Activated CD8-positive, alpha-beta T cell treated with anti-CD3 and anti-CD28 coated beads for 36 hours (primary cell): ENCODE data around the gene LRRFIP2. TPM values are rescaled to one million over a fixed set of nuclear protein-coding genes. Genes with fewer than 3 reads are reported as not detected.

Experiments
- ATAC-seq: fragments of 200-7000 bp; cut with Tn5 transposase; one replicate; pipeline ENCODE4 v1.10.0; 2021; ENCODE audit warnings: mild to moderate bottlenecking, moderate library complexity
- CTCF ChIA-PET: fragments of 350-600 bp; sonication (Branson Sonifier 250); formaldehyde crosslinking; loops from one replicate; lab custom pipeline; 2021; ENCODE audit warnings: antibody characterized with exemption; lab: Charles Lee
- POLR2A ChIA-PET: fragments of 350-600 bp; sonication (Branson Sonifier 250); formaldehyde crosslinking; loops from one replicate; lab custom pipeline; 2021; ENCODE audit warnings: antibody characterized with exemption; lab: Charles Lee
- DNase-seq: peaks from one replicate; pipeline ENCODE4 v3.0.0-alpha.2; 2020
- H3K27ac Mint-ChIP-seq: one replicate; pipeline ENCODE4 v1.8.0; 2021; ENCODE audit warnings: mild to moderate bottlenecking, mixed read lengths
- H3K27me3 Mint-ChIP-seq: one replicate; pipeline ENCODE4 v1.8.0; 2021; ENCODE audit warnings: mixed read lengths
- H3K36me3 Mint-ChIP-seq: one replicate; pipeline ENCODE4 v1.8.0; 2021; ENCODE audit warnings: low read depth, mixed read lengths
- H3K4me1 Mint-ChIP-seq: one replicate; pipeline ENCODE4 v1.8.0; 2021; ENCODE audit warnings: low read depth, mixed read lengths
- H3K4me3 Mint-ChIP-seq: one replicate; pipeline ENCODE4 v1.8.0; 2021; ENCODE audit warnings: mild to moderate bottlenecking, moderate library complexity, mixed read lengths
- H3K9me3 Mint-ChIP-seq: one replicate; pipeline ENCODE4 v1.8.0; 2021; ENCODE audit warnings: mixed read lengths
- CTCF ChIP-seq: fragments of 200-600 bp; IDR thresholded peaks from one replicate; pipeline ENCODE4 v1.8.0; 2022; ENCODE audit warnings: antibody characterized with exemption, mild to moderate bottlenecking
- intact Hi-C: fragments of 100-400 bp; cut with micrococcal nuclease; formaldehyde crosslinking; loops from one replicate; pipeline ENCODE4 v1.10.0; 2022
- total RNA-seq, 2 experiments: library from RNA; stranded (reverse); gene quantifications; one replicate each; pipeline ENCODE4 v1.2.3, GENCODE V29; 2021

Gene LRRFIP2
- total RNA-seq, 2 experiments from 2014 or later, result 18.7 to 23.1 TPM

- Mint-ChIP-seq H3K36me3 (peaks cover 62% of the 10 kb centered on the region), H3K4me3 (no peak overlapping the region), H3K9me3 (no peaks in the 10 kb centered on the region), H3K27me3 (no peaks in the 10 kb centered on the region), H3K27ac (no peak overlapping the region), H3K4me1 (peaks cover 7% of the 10 kb centered on the region)
- intact Hi-C loops, result no loop called here
- ChIA-PET POLR2A (no interaction called here), CTCF (no interaction called here)
- no peak for DNase-seq
- no peak for ATAC-seq
- no peak for TF ChIP-seq CTCF
These were observed 147.5 kb downstream of the LRRFIP2 start for GRCh38 chr3:37026851-37027250.

GRCh38 chr3:37025561-37026335 is 148.6 kb downstream of the LRRFIP2 start:
- no peak for ATAC-seq
- DNase-seq, result no peak
- intact Hi-C loops, result no loop called here
- Mint-ChIP-seq H3K4me1 (peaks cover 7% of the 10 kb centered on the region), H3K9me3 (no peaks in the 10 kb centered on the region), H3K36me3 (peaks cover 57% of the 10 kb centered on the region), H3K27ac (no peak overlapping the region), H3K4me3 (no peak overlapping the region), H3K27me3 (no peaks in the 10 kb centered on the region)
- no peak for TF ChIP-seq CTCF
- ChIA-PET CTCF (interaction anchor here (1.1 to 2.7 kb wide), 5 partner anchors 10 to 187 kb away, joined by 3 to 17 read pairs (median 6); no protein-coding TSS in a partner anchor), POLR2A (no interaction called here)

GRCh38 chr3:37024820-37025405 is 149.5 kb downstream of the LRRFIP2 start:
- no peak overlapping the region for H3K4me3 Mint-ChIP-seq
- ATAC-seq (no peak), DNase-seq (no peak)
- no peak overlapping the region for H3K27ac Mint-ChIP-seq
- H3K36me3 Mint-ChIP-seq, result peaks cover 62% of the 10 kb centered on the region
- CTCF ChIA-PET, result interaction anchor here (0.6 to 2.7 kb wide), 12 partner anchors 9 to 225 kb away, joined by 3 to 17 read pairs (median 4); no protein-coding TSS in a partner anchor
- POLR2A ChIA-PET, result no interaction called here
- H3K4me1 Mint-ChIP-seq, result peaks cover 7% of the 10 kb centered on the region
- H3K27me3 Mint-ChIP-seq, result no peaks in the 10 kb centered on the region
- intact Hi-C loops, result no loop called here
- no peak for TF ChIP-seq CTCF
- H3K9me3 Mint-ChIP-seq, result no peaks in the 10 kb centered on the region

GRCh38 chr3:37024092-37024491 is 150.3 kb downstream of the LRRFIP2 start:
- H3K36me3 Mint-ChIP-seq, result peaks cover 68% of the 10 kb centered on the region
- peaks cover 7% of the 10 kb centered on the region for H3K4me1 Mint-ChIP-seq
- POLR2A ChIA-PET, result interaction anchor here (1.4 kb wide), 1 partner anchor 32 kb away, joined by 3 read pairs; the partner anchor contains the start of gene EPM2AIP1

More at GRCh38 chr3:37024092-37024491, 150.3 kb downstream of the LRRFIP2 start:
- ATAC-seq (no peak), DNase-seq (no peak)
- intact Hi-C loops, result no loop called here
- Mint-ChIP-seq H3K4me3 (no peak overlapping the region), H3K27ac (no peak overlapping the region), H3K27me3 (no peaks in the 10 kb centered on the region), H3K9me3 (no peaks in the 10 kb centered on the region)
- CTCF ChIA-PET, result interaction anchor here (0.6 to 2.7 kb wide), 11 partner anchors 8 to 226 kb away, joined by 3 to 17 read pairs (median 4); no protein-coding TSS in a partner anchor
- TF ChIP-seq CTCF, result peak; percentile 35
